ENCODE data around the gene ISG15. TPM values are rescaled to one million over a fixed set of nuclear protein-coding genes. Genes with fewer than 3 reads are reported as not detected.

Gene ISG15
- total and polyA plus RNA-seq, 2 of the 13 experiments (the other 11 are each of a cell fraction or from before 2014, with no cell fraction given) = 42.1 to 54.9 TPM

DNA sequence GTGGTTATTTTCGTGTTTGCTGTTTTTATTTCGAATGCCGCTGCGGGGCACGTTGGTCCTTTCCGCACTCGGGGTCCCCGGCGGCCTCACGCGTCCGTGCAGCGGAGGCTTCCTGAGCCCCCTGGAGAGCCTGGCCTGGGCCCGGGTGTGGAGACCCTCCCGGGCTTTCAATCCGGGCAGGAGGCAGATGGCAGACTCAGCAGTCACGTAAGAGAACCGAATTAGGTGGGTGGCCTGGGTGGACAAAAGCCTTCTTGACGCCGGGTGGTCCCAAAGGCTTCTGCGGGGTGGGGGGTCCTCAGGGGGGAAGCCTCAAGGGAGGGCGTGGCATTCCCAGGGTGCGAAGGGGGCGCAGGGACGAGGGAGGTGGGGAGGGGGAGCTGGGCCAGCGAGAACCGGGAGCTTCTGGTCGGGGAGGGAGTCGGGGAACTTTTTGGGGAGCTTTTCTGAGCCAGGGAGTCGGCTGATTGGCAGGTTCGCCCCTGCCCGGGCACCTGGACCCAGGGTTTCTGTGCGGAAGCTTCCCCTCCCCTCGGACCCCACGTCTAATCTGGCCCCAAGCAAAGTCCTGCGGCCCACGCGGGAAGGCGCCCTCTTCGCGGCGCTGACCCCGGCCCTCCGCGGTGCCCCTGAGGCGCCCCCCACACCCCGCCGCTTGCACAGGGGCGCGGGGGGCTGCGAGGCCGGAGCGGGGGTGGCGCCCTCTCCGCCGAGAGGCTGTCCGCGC is 12.1 kb upstream of the ISG15 start (continued):
- TF ChIP-seq ARID3A (IDR thresholded peaks at IDR 0.05; ENCODE audit: low read depth, low read length) (no peak), ZNF33B (CRISPR knock-in tag; IDR thresholded peaks at IDR 0.05) (no peak), PTBP1 (IDR thresholded peaks at IDR 0.05; ENCODE audit: low read depth, low read length, poor library complexity, severe bottlenecking) (no peak), ZNF782 (CRISPR knock-in tag; IDR thresholded peaks at IDR 0.05; ENCODE audit: borderline replicate concordance) (no peak), MTA1 (CRISPR knock-in tag; IDR thresholded peaks at IDR 0.05; ENCODE audit: borderline replicate concordance) (no peak), ZNF34 (CRISPR knock-in tag; IDR thresholded peaks at IDR 0.05; ENCODE audit: borderline replicate concordance) (no peak), HES4 (CRISPR knock-in tag; IDR thresholded peaks at IDR 0.05; ENCODE audit: borderline replicate concordance) (no peak), ZNF138 (CRISPR knock-in tag; IDR thresholded peaks at IDR 0.05; ENCODE audit: low read depth) (no peak), ZKSCAN1 (IDR thresholded peaks at IDR 0.05; ENCODE audit: low read length) (no peak), HNRNPL (IDR thresholded peaks at IDR 0.05; ENCODE audit: low read depth, low read length) (0 out of 2 replicates have a peak, but pooled peaks have one; percentile 24), ZNF563 (CRISPR knock-in tag; IDR thresholded peaks at IDR 0.05) (no peak; the same call in 1 of the 2 replicates), HBP1 (CRISPR knock-in tag; IDR thresholded peaks at IDR 0.05; ENCODE audit: low read depth) (no peak), PHF20 (CRISPR knock-in tag; IDR thresholded peaks at IDR 0.05) (peak; percentile 0), KDM6A (CRISPR knock-in tag; IDR thresholded peaks at IDR 0.05; ENCODE audit: low read depth) (no peak), ZC3H13 (CRISPR knock-in tag; IDR thresholded peaks at IDR 0.05) (0 out of 2 replicates have a peak, but pooled peaks have one; percentile 25), HMGXB4 (CRISPR knock-in tag; IDR thresholded peaks at IDR 0.05; ENCODE audit: borderline replicate concordance in 1 of 2, low read depth in 1 of 2) (no peak), NCOR1 (IDR thresholded peaks at IDR 0.05; ENCODE audit: borderline replicate concordance, low read length) (no peak), ZNF768 (CRISPR knock-in tag; IDR thresholded peaks at IDR 0.05) (no peak), SIN3B (IDR thresholded peaks at IDR 0.05; ENCODE audit: low read length) (no peak)
- TF ChIP-seq, protein P1, sequence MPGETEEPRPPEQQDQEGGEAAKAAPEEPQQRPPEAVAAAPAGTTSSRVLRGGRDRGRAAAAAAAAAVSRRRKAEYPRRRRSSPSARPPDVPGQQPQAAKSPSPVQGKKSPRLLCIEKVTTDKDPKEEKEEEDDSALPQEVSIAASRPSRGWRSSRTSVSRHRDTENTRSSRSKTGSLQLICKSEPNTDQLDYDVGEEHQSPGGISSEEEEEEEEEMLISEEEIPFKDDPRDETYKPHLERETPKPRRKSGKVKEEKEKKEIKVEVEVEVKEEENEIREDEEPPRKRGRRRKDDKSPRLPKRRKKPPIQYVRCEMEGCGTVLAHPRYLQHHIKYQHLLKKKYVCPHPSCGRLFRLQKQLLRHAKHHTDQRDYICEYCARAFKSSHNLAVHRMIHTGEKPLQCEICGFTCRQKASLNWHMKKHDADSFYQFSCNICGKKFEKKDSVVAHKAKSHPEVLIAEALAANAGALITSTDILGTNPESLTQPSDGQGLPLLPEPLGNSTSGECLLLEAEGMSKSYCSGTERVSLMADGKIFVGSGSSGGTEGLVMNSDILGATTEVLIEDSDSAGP (CRISPR knock-in tag; IDR thresholded peaks at IDR 0.05; ENCODE audit: borderline replicate concordance) = no peak; the same call in 1 of the 2 replicates
- TF ChIP-seq, protein P2, sequence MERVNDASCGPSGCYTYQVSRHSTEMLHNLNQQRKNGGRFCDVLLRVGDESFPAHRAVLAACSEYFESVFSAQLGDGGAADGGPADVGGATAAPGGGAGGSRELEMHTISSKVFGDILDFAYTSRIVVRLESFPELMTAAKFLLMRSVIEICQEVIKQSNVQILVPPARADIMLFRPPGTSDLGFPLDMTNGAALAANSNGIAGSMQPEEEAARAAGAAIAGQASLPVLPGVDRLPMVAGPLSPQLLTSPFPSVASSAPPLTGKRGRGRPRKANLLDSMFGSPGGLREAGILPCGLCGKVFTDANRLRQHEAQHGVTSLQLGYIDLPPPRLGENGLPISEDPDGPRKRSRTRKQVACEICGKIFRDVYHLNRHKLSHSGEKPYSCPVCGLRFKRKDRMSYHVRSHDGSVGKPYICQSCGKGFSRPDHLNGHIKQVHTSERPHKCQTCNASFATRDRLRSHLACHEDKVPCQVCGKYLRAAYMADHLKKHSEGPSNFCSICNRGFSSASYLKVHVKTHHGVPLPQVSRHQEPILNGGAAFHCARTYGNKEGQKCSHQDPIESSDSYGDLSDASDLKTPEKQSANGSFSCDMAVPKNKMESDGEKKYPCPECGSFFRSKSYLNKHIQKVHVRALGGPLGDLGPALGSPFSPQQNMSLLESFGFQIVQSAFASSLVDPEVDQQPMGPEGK (CRISPR knock-in tag; IDR thresholded peaks at IDR 0.05) = no peak

All from HepG2 (cell line).